Endodermal cell (in vitro differentiated cells): ENCODE measurements around the gene ELMO1. TPM values are rescaled to one million over a fixed set of nuclear protein-coding genes. Genes with fewer than 3 reads are reported as not detected.

Experiments
- DNase-seq: peaks from one replicate; pipeline ENCODE4 v3.0.0-alpha.2; 2017
- H3K27ac ChIP-seq: 2 replicates; pipeline ENCODE4 v1.5.1; 2013; ENCODE audit warnings: mild to moderate bottlenecking, low read depth, low read length, moderate library complexity
- H3K27me3 ChIP-seq: 2 replicates; pipeline ENCODE4 v1.6.1; 2013; ENCODE audit warnings: mild to moderate bottlenecking, low read length, moderate library complexity; ENCODE audit not compliant: insufficient read depth, control insufficient read depth, poor library complexity, severe bottlenecking
- H3K36me3 ChIP-seq: 2 replicates; pipeline ENCODE4 v1.7.0; 2013; ENCODE audit warnings: mild to moderate bottlenecking, low read length, moderate library complexity; ENCODE audit not compliant: control insufficient read depth, insufficient read depth
- H3K4me1 ChIP-seq: one replicate; pipeline ENCODE4 v1.7.0; 2013; ENCODE audit warnings: low read length; ENCODE audit not compliant: control insufficient read depth, insufficient read depth
- H3K4me3 ChIP-seq: 2 replicates; pipeline ENCODE4 v1.5.1; 2013; ENCODE audit warnings: mild to moderate bottlenecking, low read length, moderate library complexity
- H3K9ac ChIP-seq: 2 replicates; pipeline ENCODE4 v1.6.1; 2013; ENCODE audit warnings: mild to moderate bottlenecking, low read length, moderate library complexity; ENCODE audit not compliant: poor library complexity, severe bottlenecking; ENCODE audit errors: extremely low read depth
- H3K9me3 ChIP-seq: 2 replicates; pipeline ENCODE4 v1.6.1; 2013; ENCODE audit warnings: mild to moderate bottlenecking, low read length, moderate library complexity; ENCODE audit not compliant: control insufficient read depth
- H3K27ac Mint-ChIP-seq: 2 replicates; pipeline ENCODE4 v1.8.0; 2020; ENCODE audit warnings: mixed read lengths
- H3K27me3 Mint-ChIP-seq: 2 replicates; pipeline ENCODE4 v1.8.0; 2021; ENCODE audit warnings: mild to moderate bottlenecking, mixed read lengths; ENCODE audit not compliant: insufficient read depth
- H3K36me3 Mint-ChIP-seq: 2 replicates; pipeline ENCODE4 v1.8.0; 2020; ENCODE audit warnings: low read depth, mixed read lengths
- H3K4me1 Mint-ChIP-seq: 2 replicates; pipeline ENCODE4 v1.8.0; 2020; ENCODE audit warnings: mixed read lengths
- H3K4me3 Mint-ChIP-seq: 2 replicates; pipeline ENCODE4 v1.8.0; 2020; ENCODE audit warnings: mild to moderate bottlenecking, moderate library complexity, mixed read lengths
- H3K9me3 Mint-ChIP-seq: 2 replicates; pipeline ENCODE4 v1.8.0; 2020; ENCODE audit warnings: mild to moderate bottlenecking, mixed read lengths
- WGBS, 2 experiments: methylation state at CpG; one replicate each; pipeline versions ENCODE4 v1.1.5 to v1.1.7; 2013; ENCODE audit warnings: missing lambda C conversion rate in 2 of 2, mixed read lengths in 1 of 2; ENCODE audit not compliant: insufficient coverage in 1 of 2, insufficient read length in 1 of 2; 5-methylcytosine and 5-hydroxymethylcytosine counted together
- total RNA-seq, 2 donors: library from RNA; stranded (reverse); fragmentation: NEBNext Ultra II Directional in 1 of 2; extraction: Animal tissue kit (Norgen Biotek cat#: 25700) in 1 of 2; gene quantifications; 2 replicates in 1 of 2; 3 replicates in 1 of 2; pipeline ENCODE4 v1.2.1, GENCODE V29; 2021
- TF ChIP-seq, protein P1 (sequence below): fragments of 200-600 bp; sonication (generic); conservative IDR thresholded peaks from 2 replicates; pipeline ENCODE4 v1.5.0; 2021; ENCODE audit warnings: antibody characterized with exemption, mild to moderate bottlenecking

The ELMO1 gene
- total RNA-seq, 2 donors from 2014 or later = 120 to 131 TPM

DNA sequence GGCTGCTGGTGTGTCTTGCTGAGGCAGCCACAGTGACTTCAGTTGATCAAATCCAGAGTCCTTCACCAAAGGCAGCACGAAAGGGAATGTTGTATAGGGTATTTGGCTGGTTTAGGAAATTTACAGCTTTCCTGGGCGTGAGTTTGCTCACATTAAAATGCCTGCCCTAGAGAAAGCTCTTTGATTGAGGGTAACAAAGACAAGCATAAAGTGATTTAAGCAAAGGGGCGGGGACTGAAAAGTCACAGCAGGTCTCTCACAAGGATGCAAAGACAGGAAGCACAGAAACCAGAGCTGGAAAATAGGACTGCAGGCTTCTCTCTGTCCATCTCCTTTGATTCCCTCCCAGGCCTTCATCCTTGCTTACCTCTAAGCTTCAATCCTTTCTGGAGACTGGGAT lies 139.2 kb downstream of the ELMO1 start:
- TF ChIP-seq, protein P1, sequence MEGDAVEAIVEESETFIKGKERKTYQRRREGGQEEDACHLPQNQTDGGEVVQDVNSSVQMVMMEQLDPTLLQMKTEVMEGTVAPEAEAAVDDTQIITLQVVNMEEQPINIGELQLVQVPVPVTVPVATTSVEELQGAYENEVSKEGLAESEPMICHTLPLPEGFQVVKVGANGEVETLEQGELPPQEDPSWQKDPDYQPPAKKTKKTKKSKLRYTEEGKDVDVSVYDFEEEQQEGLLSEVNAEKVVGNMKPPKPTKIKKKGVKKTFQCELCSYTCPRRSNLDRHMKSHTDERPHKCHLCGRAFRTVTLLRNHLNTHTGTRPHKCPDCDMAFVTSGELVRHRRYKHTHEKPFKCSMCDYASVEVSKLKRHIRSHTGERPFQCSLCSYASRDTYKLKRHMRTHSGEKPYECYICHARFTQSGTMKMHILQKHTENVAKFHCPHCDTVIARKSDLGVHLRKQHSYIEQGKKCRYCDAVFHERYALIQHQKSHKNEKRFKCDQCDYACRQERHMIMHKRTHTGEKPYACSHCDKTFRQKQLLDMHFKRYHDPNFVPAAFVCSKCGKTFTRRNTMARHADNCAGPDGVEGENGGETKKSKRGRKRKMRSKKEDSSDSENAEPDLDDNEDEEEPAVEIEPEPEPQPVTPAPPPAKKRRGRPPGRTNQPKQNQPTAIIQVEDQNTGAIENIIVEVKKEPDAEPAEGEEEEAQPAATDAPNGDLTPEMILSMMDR = no peak
- Mint-ChIP-seq H3K4me3 (no peak overlapping the region), H3K36me3 (peaks cover 80% of the 10 kb centered on the region), H3K27me3 (no peaks in the 10 kb centered on the region), H3K4me1 (peaks cover 11% of the 10 kb centered on the region), H3K27ac (no peak overlapping the region), H3K9me3 (no peaks in the 10 kb centered on the region)
- Histone ChIP-seq H3K27ac (no peak overlapping the region), H3K4me1 (no peaks in the 10 kb centered on the region), H3K27me3 (no peaks in the 10 kb centered on the region), H3K9ac (no peak overlapping the region), H3K9me3 (peaks cover 4% of the 10 kb centered on the region), H3K36me3 (peaks cover 91% of the 10 kb centered on the region), H3K4me3 (no peak overlapping the region)
- 86 to 91% methylated on average over 1 to 3 of the region's 3 CpGs for WGBS, 2 experiments
- DNase-seq = no peak

- H3K4me1 Mint-ChIP-seq = peaks cover 4% of the 10 kb centered on the region
- TF ChIP-seq, protein P1 = no peak
- Histone ChIP-seq H3K4me1 (no peaks in the 10 kb centered on the region), H3K9me3 (peaks cover 20% of the 10 kb centered on the region), H3K9ac (no peak overlapping the region), H3K27ac (no peak overlapping the region), H3K4me3 (no peak overlapping the region), H3K27me3 (no peaks in the 10 kb centered on the region), H3K36me3 (peaks cover 77% of the 10 kb centered on the region)
- peaks cover 2% of the 10 kb centered on the region for H3K27me3 Mint-ChIP-seq
- peaks cover 79% of the 10 kb centered on the region for H3K36me3 Mint-ChIP-seq
- no peak for DNase-seq
- no peak overlapping the region for H3K4me3 Mint-ChIP-seq
- no peak overlapping the region for H3K27ac Mint-ChIP-seq
- peaks cover 12% of the 10 kb centered on the region for H3K9me3 Mint-ChIP-seq
- WGBS, 2 experiments = 96 to 100% methylated on average over 1 to 3 of the region's 3 CpGs
Measured at GRCh38 chr7:37304921-37305320, 143.7 kb downstream of the ELMO1 start.

GRCh38 chr7:37297546-37297945 lies 151.1 kb downstream of the ELMO1 start:
- peaks cover 43% of the 10 kb centered on the region for H3K9me3 Mint-ChIP-seq

More at GRCh38 chr7:37297546-37297945, 151.1 kb downstream of the ELMO1 start:
- DNase-seq = no peak
- Histone ChIP-seq H3K4me1 (no peaks in the 10 kb centered on the region), H3K9ac (no peak overlapping the region), H3K27ac (no peak overlapping the region), H3K36me3 (peaks cover 47% of the 10 kb centered on the region), H3K4me3 (peak overlapping the region; percentile 30), H3K27me3 (no peaks in the 10 kb centered on the region), H3K9me3 (peaks cover 58% of the 10 kb centered on the region)
- H3K36me3 Mint-ChIP-seq = peaks cover 56% of the 10 kb centered on the region
- H3K27ac Mint-ChIP-seq = no peak overlapping the region
- TF ChIP-seq, protein P1 = no peak
- H3K27me3 Mint-ChIP-seq = peaks cover 2% of the 10 kb centered on the region
- H3K4me3 Mint-ChIP-seq = no peak overlapping the region
- no peaks in the 10 kb centered on the region for H3K4me1 Mint-ChIP-seq
